Mammary epithelial cell (primary cell): ENCODE data around the gene FCRL5.

Experiments
- CTCF ChIP-seq, 2 donors: IDR thresholded peaks in 1 of 2; conservative IDR thresholded peaks in 1 of 2; 2 replicates each; pipeline ENCODE4 v1.5.1; 2011 to 2012; ENCODE audit warnings: inconsistent platforms in 2 of 2, low read length in 2 of 2, mild to moderate bottlenecking in 2 of 2, control low read depth in 1 of 2, low read depth in 1 of 2; ENCODE audit not compliant: insufficient read depth in 1 of 2; ENCODE audit errors: extremely low read depth in 1 of 2
- EZH2 ChIP-seq: IDR thresholded peaks from 2 replicates; pipeline ENCODE4 v1.6.1; 2012; ENCODE audit warnings: low read length, inconsistent platforms, borderline replicate concordance

DNA sequence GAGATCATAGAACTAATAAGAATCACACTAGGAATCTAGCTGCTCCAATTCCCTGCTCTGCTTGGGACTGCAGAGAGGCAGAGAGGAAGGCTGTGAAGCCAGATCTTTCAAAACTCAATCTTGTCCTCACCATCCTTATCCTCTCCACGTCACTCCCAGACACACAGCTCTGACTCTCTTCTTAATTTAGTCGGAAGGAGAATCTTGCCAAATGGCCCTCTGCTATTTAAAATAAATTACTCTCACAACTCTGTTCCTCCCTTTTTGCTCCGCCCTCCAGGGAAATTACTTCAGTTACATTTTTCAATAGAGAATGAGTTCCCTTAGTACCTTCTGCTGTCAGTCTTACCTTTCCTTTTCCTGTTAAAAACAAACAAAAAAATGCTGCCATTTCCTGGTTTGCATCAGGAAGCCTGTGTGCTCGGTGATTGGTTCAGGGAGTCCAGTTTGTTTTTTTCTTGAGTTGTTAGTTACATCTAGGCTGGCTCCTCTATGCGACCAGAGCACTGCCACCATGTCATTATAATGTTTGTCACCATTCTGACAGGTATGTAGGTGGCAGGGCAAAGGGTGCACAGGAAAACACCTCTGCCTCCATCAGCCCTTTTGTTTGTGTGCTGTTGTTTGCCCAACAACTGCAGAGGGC lies 80.1 kb downstream of the FCRL5 start:
- TF ChIP-seq EZH2 (no peak), CTCF (conservative IDR thresholded peaks at IDR 0.05 in 1 of 2, IDR thresholded peaks at IDR 0.05 in 1 of 2; ENCODE audit: extremely low read depth in 1 of 2, insufficient read depth in 1 of 2, low read depth in 1 of 2, low read length in 2 of 2) (no peak)
